GM18499 (cell line): ENCODE measurements around the gene DPY19L2.
"Not testable (repeated sequence)": the region's sequence is repeated elsewhere in the genome, so short reads cannot be mapped to it uniquely, and the experiment has no call there.

Experiments
- ATAC-seq: cut with Tn5 transposase; IDR thresholded peaks from one replicate; pipeline ENCODE4 v1.9.1; 2021; ENCODE audit warnings: moderate number of reproducible peaks; ENCODE audit not compliant: insufficient read depth, unreplicated experiment

The DPY19L2 gene

GRCh38 chr12:63668800-63669365 is 590 bp upstream of the DPY19L2 start:
- ATAC-seq: not testable (repeated sequence)

GRCh38 chr12:63663005-63663404 is 5.3 kb downstream of the DPY19L2 start:
- ATAC-seq: not testable (repeated sequence)

GRCh38 chr12:63658501-63658900 is 9.8 kb downstream of the DPY19L2 start:
- not testable (repeated sequence) for ATAC-seq

- not testable (repeated sequence) for ATAC-seq
Observed at GRCh38 chr12:63656407-63656806, 11.9 kb downstream of the DPY19L2 start.

GRCh38 chr12:63655543-63656257 is 12.6 kb downstream of the DPY19L2 start:
- ATAC-seq: not testable (repeated sequence)

GRCh38 chr12:63654481-63654880 is 13.8 kb downstream of the DPY19L2 start:
- ATAC-seq: not testable (repeated sequence)

- not testable (repeated sequence) for ATAC-seq
Observed at GRCh38 chr12:63649517-63649916, 18.8 kb downstream of the DPY19L2 start.

- ATAC-seq: not testable (repeated sequence)
Observed at GRCh38 chr12:63643381-63644140, 24.7 kb downstream of the DPY19L2 start.

- ATAC-seq: not testable (repeated sequence)
Observed at GRCh38 chr12:63624258-63624657, 44.0 kb downstream of the DPY19L2 start.

- not testable (repeated sequence) for ATAC-seq
Observed at GRCh38 chr12:63615544-63615943, 52.7 kb downstream of the DPY19L2 start.

GRCh38 chr12:63611285-63611684 is 57.0 kb downstream of the DPY19L2 start:
- ATAC-seq: not testable (repeated sequence)

GRCh38 chr12:63609281-63609680 is 59.0 kb downstream of the DPY19L2 start:
- not testable (repeated sequence) for ATAC-seq

- ATAC-seq: not testable (repeated sequence)
Observed at GRCh38 chr12:63604985-63605384, 63.3 kb downstream of the DPY19L2 start.

GRCh38 chr12:63594828-63595227 is 73.5 kb downstream of the DPY19L2 start:
- not testable (repeated sequence) for ATAC-seq

GRCh38 chr12:63584426-63584825 is 83.9 kb downstream of the DPY19L2 start:
- ATAC-seq: not testable (repeated sequence)

- not testable (repeated sequence) for ATAC-seq
Observed at GRCh38 chr12:63583289-63583688, 85.0 kb downstream of the DPY19L2 start.

- ATAC-seq: not testable (repeated sequence)
Observed at GRCh38 chr12:63577631-63578030, 90.7 kb downstream of the DPY19L2 start.

- not testable (repeated sequence) for ATAC-seq
Observed at GRCh38 chr12:63572038-63572437, 96.3 kb downstream of the DPY19L2 start.

GRCh38 chr12:63558445-63558844 is 109.8 kb downstream of the DPY19L2 start:
- ATAC-seq: not testable (repeated sequence)

GRCh38 chr12:63551397-63551796 is 116.9 kb downstream of the DPY19L2 start:
- not testable (repeated sequence) for ATAC-seq

GRCh38 chr12:63549034-63549433 is 119.3 kb downstream of the DPY19L2 start:
- ATAC-seq: not testable (repeated sequence)
